Measurements from ENCODE around the gene HAND1. TPM values are rescaled to one million over a fixed set of nuclear protein-coding genes. Genes with fewer than 3 reads are reported as not detected.

HAND1 gene
- total RNA-seq, 1 donor from 2014 or later, result not detected

- no peak for DNase-seq (ENCODE audit: low read depth)
- H3K4me3 ChIP-seq (ENCODE audit: low read depth, low read length), result no peak overlapping the region
- TF ChIP-seq CTCF (conservative IDR thresholded peaks at IDR 0.05; ENCODE audit: low read depth, low read length), result no peak
Observed at GRCh38 chr5:154506716-154507080, 28.7 kb upstream of the HAND1 start.

- H3K4me3 ChIP-seq (ENCODE audit: low read depth, low read length), result no peak overlapping the region
- TF ChIP-seq CTCF (conservative IDR thresholded peaks at IDR 0.05; ENCODE audit: low read depth, low read length), result no peak
- no peak for DNase-seq (ENCODE audit: low read depth)
Observed at GRCh38 chr5:154506049-154506715, 28.2 kb upstream of the HAND1 start.

GRCh38 chr5:154505567-154505966, 27.5 kb upstream of the HAND1 start:
- no peak for DNase-seq (ENCODE audit: low read depth)
- TF ChIP-seq CTCF (conservative IDR thresholded peaks at IDR 0.05; ENCODE audit: low read depth, low read length), result no peak
- H3K4me3 ChIP-seq (ENCODE audit: low read depth, low read length), result no peak overlapping the region

- DNase-seq (ENCODE audit: low read depth), result no peak
- no peak overlapping the region for H3K4me3 ChIP-seq (ENCODE audit: low read depth, low read length)
- no peak for TF ChIP-seq CTCF (conservative IDR thresholded peaks at IDR 0.05; ENCODE audit: low read depth, low read length)
Observed at GRCh38 chr5:154503698-154504039, 25.6 kb upstream of the HAND1 start.

GRCh38 chr5:154502180-154502579, 24.2 kb upstream of the HAND1 start:
- no peak for TF ChIP-seq CTCF (conservative IDR thresholded peaks at IDR 0.05; ENCODE audit: low read depth, low read length)
- no peak for DNase-seq (ENCODE audit: low read depth)
- no peak overlapping the region for H3K4me3 ChIP-seq (ENCODE audit: low read depth, low read length)

GRCh38 chr5:154501566-154501965, 23.5 kb upstream of the HAND1 start:
- no peak for TF ChIP-seq CTCF (conservative IDR thresholded peaks at IDR 0.05; ENCODE audit: low read depth, low read length)
- no peak for DNase-seq (ENCODE audit: low read depth)
- H3K4me3 ChIP-seq (ENCODE audit: low read depth, low read length), result no peak overlapping the region

- no peak for TF ChIP-seq CTCF (conservative IDR thresholded peaks at IDR 0.05; ENCODE audit: low read depth, low read length)
- no peak overlapping the region for H3K4me3 ChIP-seq (ENCODE audit: low read depth, low read length)
- no peak for DNase-seq (ENCODE audit: low read depth)
Observed at GRCh38 chr5:154498994-154499393, 21.0 kb upstream of the HAND1 start.
